K562 (cell line): ENCODE measurements around the gene ZNF668. TPM values are rescaled to one million over a fixed set of nuclear protein-coding genes. Genes with fewer than 3 reads are reported as not detected.

Experiments used
- ATAC-seq: fragments of 200-7000 bp; cut with Tn5 transposase; 3 replicates; pipeline ENCODE4 v1.9.1; 2020; ENCODE audit warnings: moderate library complexity
- BruUV-seq: library from RNA; stranded (reverse); fragments of 400-500 nt; replicated peaks from 2 replicates; lab custom pipeline; 2021; lab: Mats Ljungman, UMichigan
- CTCF ChIA-PET: fragments of 300-600 bp; formaldehyde crosslinking; extraction: SDS; loops from one replicate; lab custom pipeline; 2021; ENCODE audit warnings: low intra/inter-chr PET ratio; lab: Yijun Ruan, JAX
- POLR2A ChIA-PET: fragments of 300-600, 350-650 bp; sonication (Branson Sonifier 250); formaldehyde crosslinking; extraction: SDS; loops from one replicate; lab custom pipeline; 2021; ENCODE audit warnings: antibody characterized with exemption, inconsistent platforms; lab: Yijun Ruan, JAX
- DNase-seq, 4 experiments: peaks; one replicate each; pipeline versions ENCODE4 v3.0.0 to v3.0.0-alpha.2; 2011 to 2018; ENCODE audit warnings: low spot score in 3 of 4, mixed read lengths in 3 of 4; ENCODE audit errors: extremely low read depth in 1 of 4
- FAIRE-seq: peaks from 2 replicates; lab custom pipeline; 2011; peaks lifted over from hg19 to GRCh38; lab: Jason Lieb, UNC
- H2AFZ ChIP-seq: 2 replicates; pipeline ENCODE4 v1.6.0; 2011; ENCODE audit warnings: low read depth, low read length, control low read depth, inconsistent platforms
- H3K27ac ChIP-seq: fragments of 200-600 bp; 3 replicates; pipeline ENCODE4 v1.8.0; 2011; ENCODE audit warnings: low read depth, mild to moderate bottlenecking, control low read depth, inconsistent platforms, low read length, moderate library complexity, mixed read lengths; ENCODE audit errors: extremely low read depth
- H3K27me3 ChIP-seq, 2 experiments: fragments of 300-600 bp in 1 of 2; 2 replicates in 1 of 2; 3 replicates in 1 of 2; pipeline versions ENCODE4 v1.6.0 to v1.8.0; 2011; ENCODE audit warnings: inconsistent platforms in 2 of 2, low read length in 2 of 2, mild to moderate bottlenecking in 1 of 2, mixed read lengths in 1 of 2, moderate library complexity in 1 of 2; ENCODE audit not compliant: control insufficient read depth in 2 of 2, insufficient read depth in 2 of 2
- H3K36me3 ChIP-seq: fragments of 300-600 bp; 3 replicates; pipeline ENCODE4 v1.8.0; 2011; ENCODE audit warnings: mild to moderate bottlenecking, low read length, inconsistent platforms; ENCODE audit not compliant: control insufficient read depth, insufficient read depth
- H3K4me1 ChIP-seq, 2 experiments: fragments of 200-600 bp in 1 of 2; replicated peaks in 1 of 2; 2 replicates in 1 of 2; 3 replicates in 1 of 2; pipeline versions ENCODE4 v1.5.1 to v1.8.0; 2011; ENCODE audit warnings: inconsistent platforms in 2 of 2, low read length in 2 of 2, mild to moderate bottlenecking in 1 of 2, mixed read lengths in 1 of 2, moderate library complexity in 1 of 2; ENCODE audit not compliant: control insufficient read depth in 2 of 2, insufficient read depth in 2 of 2
- H3K4me2 ChIP-seq: 2 replicates; pipeline ENCODE4 v1.6.1; 2011; ENCODE audit warnings: low read length, control low read depth, inconsistent platforms, mixed read lengths; ENCODE audit not compliant: insufficient read depth
- H3K4me3 ChIP-seq: fragments of 200-600 bp; sonication (generic), shearing (Covaris generic); 2 replicates; pipeline ENCODE4 v1.5.1; 2016; ENCODE audit warnings: control low read depth, inconsistent platforms
- H3K79me2 ChIP-seq: fragments of 200-600 bp; 3 replicates; pipeline ENCODE4 v1.8.0; 2011; ENCODE audit warnings: low read length, inconsistent platforms; ENCODE audit not compliant: control insufficient read depth, insufficient read depth
- H3K9ac ChIP-seq, 2 experiments: 2 replicates each; pipeline versions ENCODE4 v1.6.0 to v1.6.1; 2011; ENCODE audit warnings: low read depth in 2 of 2, low read length in 2 of 2, control low read depth in 1 of 2, inconsistent platforms in 1 of 2, mild to moderate bottlenecking in 1 of 2, mixed read lengths in 1 of 2; ENCODE audit not compliant: insufficient read depth in 1 of 2
- H3K9me1 ChIP-seq: one replicate; pipeline ENCODE4 v1.6.0; 2011; ENCODE audit warnings: inconsistent platforms, mild to moderate bottlenecking, low read length, moderate library complexity; ENCODE audit not compliant: control insufficient read depth, insufficient read depth
- H3K9me3 ChIP-seq: replicated peaks from 2 replicates; pipeline ENCODE4 v1.5.1; 2011; ENCODE audit warnings: low read depth, low read length, inconsistent platforms; ENCODE audit not compliant: control insufficient read depth, insufficient read depth
- H4K20me1 ChIP-seq: replicated peaks from 2 replicates; pipeline ENCODE4 v1.6.1; 2011; ENCODE audit warnings: low read length, inconsistent platforms, mixed read lengths; ENCODE audit not compliant: control insufficient read depth, insufficient read depth
- NR2C1 ChIP-seq, 2 experiments: fragments of 450-650 bp; IDR thresholded peaks; 2 replicates each; pipeline ENCODE4 v1.6.1; 2017; ENCODE audit warnings: mild to moderate bottlenecking in 2 of 2, antibody characterized with exemption in 1 of 2, inconsistent platforms in 1 of 2, missing compliant biosample characterization in 1 of 2, missing genetic modification characterization in 1 of 2
- ZNF121 ChIP-seq: sonication (generic); formaldehyde crosslinking; conservative IDR thresholded peaks from 2 replicates; pipeline ENCODE4 v1.8.0; 2022; ENCODE audit warnings: missing genetic modification reagents
- WGBS: fragments of 100-300 bp; shearing (Covaris generic); methylation state at CpG from one replicate; pipeline ENCODE4 v1.1.6; 2016; ENCODE audit warnings: low coverage, mixed read lengths; ENCODE audit not compliant: insufficient coverage; ENCODE audit errors: missing lambda C conversion rate; 5-methylcytosine and 5-hydroxymethylcytosine counted together
- in situ Hi-C: fragments of 300-500 bp; cut with MboI; formaldehyde crosslinking; loops from 4 replicates; pipeline ENCODE4 v1.15.0; 2018; ENCODE audit warnings: inconsistent platforms, mixed read lengths
- intact Hi-C: fragments of 100-400 bp; cut with micrococcal nuclease; formaldehyde crosslinking; loops from 2 replicates; pipeline ENCODE4 v1.14.2; 2022
- polyA plus RNA-seq, 8 experiments: library from polyadenylated mRNA; depleted of rRNA in 4 of 8; stranded (reverse) in 5 of 8; unstranded in 3 of 8; fragments of >200 nt; fragmentation: Nextera tagmentation in 2 of 8; fragmentation: Illumina TruSeq in 1 of 8; extraction: Ambion mirVana in 2 of 8; extraction: Trizol in 1 of 8; gene quantifications; 2 replicates each; pipeline versions ENCODE4 v1.2.1 to v1.2.3, GENCODE V29; 2011 to 2014; ENCODE audit warnings: inconsistent platforms in 1 of 8, missing spikeins in 1 of 8
- total RNA-seq, 7 experiments: library from RNA; depleted of rRNA in 6 of 7; stranded (reverse); fragments of >200 nt in 6 of 7; fragmentation: Illumina TruSeq in 2 of 7; extraction: Trizol in 2 of 7; gene quantifications; 2 replicates each; pipeline versions ENCODE4 v1.2.1 to v1.2.3, GENCODE V29; 2011 to 2021; ENCODE audit warnings: low replicate concordance in 1 of 7

The ZNF668 gene
- total and polyA plus RNA-seq, 9 of the 15 experiments (the other 6 are each of a cell fraction or from before 2014, with no cell fraction given), result 0.04 to 15.3 (median 3.8) TPM; not detected in 1

- no TSS peak for BruUV-seq
- CTCF ChIA-PET, result interaction anchor here (0.6 kb wide), 1 partner anchor 216 kb away, joined by 3 read pairs; no protein-coding TSS in a partner anchor
- Histone ChIP-seq H4K20me1 (no peaks in the 10 kb centered on the region), H3K27me3 (no peaks in the 10 kb centered on the region), H2AFZ (no peak overlapping the region), H3K4me3 (no peak overlapping the region), H3K27ac (no peak overlapping the region), H3K9me3 (no peaks in the 10 kb centered on the region), H3K36me3 (peaks cover 27% of the 10 kb centered on the region; the same call in 2 of the 3 replicates), H3K4me2 (no peak overlapping the region), H3K9ac (no peak overlapping the region), H3K9me1 (no peaks in the 10 kb centered on the region), H3K79me2 (peaks cover 13% of the 10 kb centered on the region), H3K4me1 (peaks cover 8 to 33% of the 10 kb centered on the region in 2 experiments)
- FAIRE-seq (no peak), ATAC-seq (no peak), DNase-seq (no peak)
- TF ChIP-seq NR2C1 (IDR thresholded peaks at IDR 0.05), result no peak
- no peak for TF ChIP-seq NR2C1 (tag; IDR thresholded peaks at IDR 0.05)
- TF ChIP-seq ZNF121 (CRISPR knock-in tag), result peak; percentile 45; the same call in 1 of the 2 replicates
- POLR2A ChIA-PET, result interaction anchor here (0.9 to 1.6 kb wide), 3 partner anchors 11 to 73 kb away, joined by 3 to 6 read pairs (median 4); partner anchors contain the start of genes FUS and KAT8
- in situ Hi-C loops (no loop called here), intact Hi-C loops (loop anchor here (5.0 kb wide), 1 partner anchor 36 kb away; no protein-coding TSS in a partner anchor)
- 86% methylated on average over 25 of the region's 28 CpGs for WGBS
Measured at GRCh38 chr16:31106509-31107464, 32.7 kb upstream of the ZNF668 start.
